A549 (cell line): ENCODE results near the gene UNCX. TPM values are rescaled to one million over a fixed set of nuclear protein-coding genes. Genes with fewer than 3 reads are reported as not detected.
"Not testable (repeated sequence)": the region's sequence is repeated elsewhere in the genome, so short reads cannot be mapped to it uniquely, and the experiment has no call there.

Experiments used
- ATAC-seq, 2 experiments: fragments of 200-7000 bp in 1 of 2; fragments of >200 bp in 1 of 2; cut with Nextera tagmentation in 1 of 2; cut with Tn5 transposase in 1 of 2; 3 replicates each; pipeline versions ENCODE4 v1.8.0 to v1.9.1; 2018 to 2020; ENCODE audit warnings: mild to moderate bottlenecking in 1 of 2, moderate library complexity in 1 of 2
- CTCF ChIA-PET: fragments of 300-600 bp; sonication (Branson Sonifier 250); formaldehyde crosslinking; extraction: SDS; loops from one replicate; lab custom pipeline; 2021; ENCODE audit warnings: antibody characterized with exemption, inconsistent platforms; lab: Yijun Ruan, JAX
- POLR2A ChIA-PET: fragments of 350-600 bp; formaldehyde crosslinking; extraction: SDS; loops from one replicate; lab custom pipeline; 2021; ENCODE audit warnings: antibody characterized with exemption, inconsistent platforms; lab: Yijun Ruan, JAX
- DNase-seq, 2 experiments: peaks; one replicate each; pipeline versions ENCODE4 v3.0.0 to v3.0.0-alpha.2; 2011 to 2016; ENCODE audit warnings: low read depth in 1 of 2, low spot score in 1 of 2
- FAIRE-seq: peaks from 2 replicates; lab custom pipeline; 2011; peaks lifted over from hg19 to GRCh38; lab: Jason Lieb, UNC
- H3K27ac ChIP-seq, 2 experiments: fragments of >200 bp; sonication (Bioruptor Twin); formaldehyde crosslinking; 3 replicates each; pipeline ENCODE4 v1.5.1; 2016 to 2017
- H3K4me1 ChIP-seq: fragments of >200 bp; sonication (Bioruptor Twin); formaldehyde crosslinking; 3 replicates; pipeline ENCODE4 v1.6.1; 2016
- H3K4me2 ChIP-seq: fragments of >200 bp; sonication (Bioruptor Twin); formaldehyde crosslinking; 3 replicates; pipeline ENCODE4 v1.6.1; 2016
- H3K4me3 ChIP-seq: fragments of >200 bp; sonication (Bioruptor Twin); formaldehyde crosslinking; 3 replicates; pipeline ENCODE4 v1.5.1; 2016
- H3K9me3 ChIP-seq: fragments of >200 bp; sonication (Bioruptor Twin); formaldehyde crosslinking; 3 replicates; pipeline ENCODE4 v1.6.1; 2016
- CBX8 ChIP-seq: fragments of 200-600 bp; sonication (generic); IDR thresholded peaks from 2 replicates; pipeline ENCODE4 v1.6.1; 2016
- CEBPB ChIP-seq, 2 experiments: fragments of >200 bp in 1 of 2; sonication (Bioruptor Twin) in 1 of 2; formaldehyde crosslinking in 1 of 2; IDR thresholded peaks; 2 replicates each; pipeline ENCODE4 v1.6.1; 2012 to 2016
- CHD2 ChIP-seq: fragments of 150-350 bp; IDR thresholded peaks from 2 replicates; pipeline ENCODE4 v1.6.1; 2014; ENCODE audit warnings: low read length; ENCODE audit not compliant: partially characterized antibody
- EHF ChIP-seq: fragments of 250-450 bp; sonication (Bioruptor Pico); IDR thresholded peaks from 2 replicates; pipeline ENCODE4 v1.5.0; 2020; ENCODE audit warnings: mild to moderate bottlenecking
- EHMT2 ChIP-seq: fragments of 200-600 bp; sonication (generic); IDR thresholded peaks from 2 replicates; pipeline ENCODE4 v1.6.1; 2016; ENCODE audit warnings: antibody characterized with exemption, low read depth, mild to moderate bottlenecking, moderate library complexity
- FOSL2 ChIP-seq, 2 experiments: fragments of 450-650 bp in 1 of 2; fragments of >200 bp in 1 of 2; sonication (Bioruptor Twin) in 1 of 2; formaldehyde crosslinking; IDR thresholded peaks; 2 replicates each; pipeline versions ENCODE4 v1.5.0 to v1.6.1; 2016 to 2020; ENCODE audit warnings: mild to moderate bottlenecking in 1 of 2, moderate library complexity in 1 of 2
- GATA3 ChIP-seq: IDR thresholded peaks from 2 replicates; pipeline ENCODE4 v1.6.1; 2012; ENCODE audit warnings: borderline replicate concordance
- HOXA7 ChIP-seq: fragments of 250-450 bp; sonication (Bioruptor Pico); IDR thresholded peaks from 2 replicates; pipeline ENCODE4 v1.5.0; 2020; ENCODE audit warnings: mild to moderate bottlenecking, moderate library complexity
- JUNB ChIP-seq: fragments of >200 bp; sonication (Bioruptor Twin); formaldehyde crosslinking; IDR thresholded peaks from 2 replicates; pipeline ENCODE4 v1.6.1; 2016
- KDM1A ChIP-seq: fragments of 200-600 bp; sonication (generic); IDR thresholded peaks from 2 replicates; pipeline ENCODE4 v1.6.1; 2016; ENCODE audit warnings: low read depth, mild to moderate bottlenecking
- KDM5A ChIP-seq: fragments of 200-600 bp; sonication (generic); IDR thresholded peaks from 2 replicates; pipeline ENCODE4 v1.6.1; 2016; ENCODE audit warnings: antibody characterized with exemption, mild to moderate bottlenecking
- MAFK ChIP-seq: fragments of 450-650 bp; IDR thresholded peaks from 2 replicates; pipeline ENCODE4 v1.6.1; 2014; ENCODE audit not compliant: partially characterized antibody
- MYC ChIP-seq: IDR thresholded peaks from 2 replicates; pipeline ENCODE4 v1.6.1; 2012; ENCODE audit warnings: mild to moderate bottlenecking, inconsistent platforms, low read length, improper control_type of control experiment, borderline replicate concordance
- NR3C1 ChIP-seq: fragments of >200 bp; sonication (Bioruptor Twin); formaldehyde crosslinking; IDR thresholded peaks from 3 replicates; pipeline ENCODE4 v1.6.1; 2017
- PHF8 ChIP-seq: fragments of 200-600 bp; sonication (generic); IDR thresholded peaks from 2 replicates; pipeline ENCODE4 v1.6.1; 2016; ENCODE audit warnings: low read depth, mild to moderate bottlenecking, antibody characterized with exemption, moderate library complexity, borderline replicate concordance
- RARB ChIP-seq: fragments of 250-450 bp; sonication (Bioruptor Pico); IDR thresholded peaks from 2 replicates; pipeline ENCODE4 v1.8.0; 2021; ENCODE audit warnings: mild to moderate bottlenecking, moderate library complexity
- RCOR1 ChIP-seq: fragments of 150-350 bp; IDR thresholded peaks from 2 replicates; pipeline ENCODE4 v1.6.1; 2014; ENCODE audit warnings: antibody characterized with exemption, low read length, low read depth
- RFX5 ChIP-seq: fragments of 450-650 bp; IDR thresholded peaks from 2 replicates; pipeline ENCODE4 v1.7.1; 2014; ENCODE audit warnings: antibody characterized with exemption, mild to moderate bottlenecking, moderate library complexity
- SMC3 ChIP-seq: fragments of >200 bp; sonication (Bioruptor Twin); formaldehyde crosslinking; IDR thresholded peaks from 3 replicates; pipeline ENCODE4 v1.6.1; 2018; ENCODE audit warnings: inconsistent platforms
- TFCP2L1 ChIP-seq: fragments of 250-450 bp; sonication (Bioruptor Pico); IDR thresholded peaks from 2 replicates; pipeline ENCODE4 v1.5.0; 2021; ENCODE audit warnings: mild to moderate bottlenecking
- ZC3H11A ChIP-seq: fragments of 450-650 bp; IDR thresholded peaks from 2 replicates; pipeline ENCODE4 v1.6.1; 2014; ENCODE audit warnings: antibody characterized with exemption, mild to moderate bottlenecking
- ZNF302 ChIP-seq: fragments of 250-450 bp; sonication (Bioruptor Pico); IDR thresholded peaks from 2 replicates; pipeline ENCODE4 v1.9.0; 2021; ENCODE audit warnings: inconsistent platforms, mild to moderate bottlenecking, moderate library complexity
- ZSCAN20 ChIP-seq: fragments of 250-450 bp; sonication (Bioruptor Pico); IDR thresholded peaks from 2 replicates; pipeline ENCODE4 v1.8.0; 2022; ENCODE audit warnings: mild to moderate bottlenecking, moderate library complexity
- WGBS: methylation state at CpG from one replicate; pipeline ENCODE4 v1.1.6; 2017; ENCODE audit errors: missing lambda C conversion rate; 5-methylcytosine and 5-hydroxymethylcytosine counted together
- polyA plus RNA-seq, 4 experiments: library from polyadenylated mRNA; depleted of rRNA in 3 of 4; stranded (reverse); fragments of >200 nt; fragmentation: RNase III in 1 of 4; extraction: RNeasy Plus Mini Kit Qiagen cat#74134 plus additional on column Dnase treatment in 1 of 4; gene quantifications; 2 replicates in 3 of 4; 3 replicates in 1 of 4; pipeline ENCODE4 v1.2.3, GENCODE V29; 2011 to 2017
- TF ChIP-seq, protein P1 (sequence below): fragments of >200 bp; sonication (Bioruptor Twin); formaldehyde crosslinking; IDR thresholded peaks from 2 replicates; pipeline ENCODE4 v1.6.1; 2016
- TF ChIP-seq, protein P2 (sequence below): IDR thresholded peaks from 2 replicates; pipeline ENCODE4 v1.6.1; 2012
- TF ChIP-seq, protein P3 (sequence below): fragments of 450-650 bp; IDR thresholded peaks from 2 replicates; pipeline ENCODE4 v1.6.1; 2014; ENCODE audit warnings: antibody characterized with exemption

UNCX gene
- polyA plus RNA-seq, 2 of the 4 experiments (the other 2 are of a cell fraction), result not detected

DNA sequence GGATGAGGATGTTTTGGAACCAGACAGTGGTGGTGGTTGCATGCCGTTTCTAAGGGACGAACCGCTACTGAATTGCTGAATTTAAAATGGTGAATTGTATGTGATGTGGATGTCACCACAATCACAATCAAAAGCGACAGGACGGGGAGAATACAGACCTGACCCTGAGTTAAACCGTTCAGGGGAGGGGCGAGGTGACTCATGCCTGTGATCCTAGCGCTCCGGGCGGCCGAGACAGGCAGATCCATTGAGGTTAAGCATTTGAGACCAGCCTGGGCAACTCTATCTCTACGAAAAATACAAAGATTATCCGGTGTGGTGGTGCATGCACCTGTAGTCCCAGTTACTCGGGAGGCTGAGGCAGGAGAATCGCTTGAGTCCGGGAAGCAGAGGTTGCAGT, 46.4 kb downstream of the UNCX start:
- no peak for DNase-seq
- Histone ChIP-seq H3K4me1 (no peaks in the 10 kb centered on the region), H3K27ac (no peak overlapping the region), H3K4me2 (no peak overlapping the region), H3K4me3 (no peak overlapping the region), H3K9me3 (no peaks in the 10 kb centered on the region; the same call in 2 of the 3 replicates)
- POLR2A ChIA-PET, result no interaction called here
- ATAC-seq, result no peak
- TF ChIP-seq JUNB (no peak), ZSCAN20 (CRISPR knock-in tag) (no peak), FOSL2 (IDR thresholded peaks at IDR 0.05) (no peak), FOSL2 (CRISPR knock-in tag; IDR thresholded peaks at IDR 0.05) (no peak), KDM5A (no peak)
- CTCF ChIA-PET, result interaction anchor here (0.6 to 1.0 kb wide), 2 partner anchors 18 to 31 kb away, joined by 3 read pairs; no protein-coding TSS in a partner anchor
- FAIRE-seq, result no peak
- WGBS, result 36% methylated on average over 16 of the region's 16 CpGs

DNA sequence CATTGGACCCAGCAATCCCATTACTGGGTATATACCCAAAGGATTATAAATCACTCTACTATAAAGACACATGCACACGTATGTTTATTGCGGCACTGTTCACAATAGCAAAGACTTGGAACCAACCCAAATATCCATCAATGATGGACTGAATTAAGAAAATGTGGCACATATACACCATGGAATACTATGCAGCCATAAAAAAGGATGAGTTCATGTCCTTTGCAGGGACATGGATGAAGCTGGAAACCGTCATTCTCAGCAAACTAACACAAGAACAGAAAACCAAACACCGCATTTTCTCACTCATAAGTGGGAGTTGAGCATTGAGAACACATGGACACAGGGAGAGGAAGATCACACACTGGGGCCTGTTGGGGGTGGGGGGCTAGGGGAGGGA, 47.2 kb downstream of the UNCX start:
- not testable (repeated sequence) for ATAC-seq, H3K9me3 ChIP-seq, FAIRE-seq

DNA sequence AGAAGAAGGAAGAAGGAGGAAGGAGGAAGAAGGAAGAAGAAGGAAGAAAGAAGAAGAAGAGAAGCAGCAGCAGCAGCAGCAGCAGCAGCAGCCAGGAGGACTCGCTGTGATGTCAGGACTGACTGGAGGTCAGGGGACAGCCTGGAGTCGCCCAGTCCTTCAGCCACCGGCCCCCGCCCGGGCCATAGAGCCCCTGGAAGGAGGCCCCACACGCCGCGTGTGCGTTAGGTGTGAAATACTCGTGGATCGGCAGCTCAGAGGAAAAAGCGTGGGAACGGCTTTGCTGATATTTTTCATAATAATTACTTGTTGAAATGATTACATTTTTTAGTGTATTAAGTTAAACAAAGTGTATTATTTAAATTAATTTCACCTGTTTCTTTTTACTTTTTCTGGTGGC, 48.4 kb downstream of the UNCX start:
- ATAC-seq, result no peak
- TF ChIP-seq ZNF302 (CRISPR knock-in tag) (no peak), PHF8 (no peak), MYC (no peak), NR3C1 (no peak), EHMT2 (no peak), MAFK (no peak)
- TF ChIP-seq, protein P1, sequence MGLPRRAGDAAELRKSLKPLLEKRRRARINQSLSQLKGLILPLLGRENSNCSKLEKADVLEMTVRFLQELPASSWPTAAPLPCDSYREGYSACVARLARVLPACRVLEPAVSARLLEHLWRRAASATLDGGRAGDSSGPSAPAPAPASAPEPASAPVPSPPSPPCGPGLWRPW, result no peak

More for the DNA sequence above, 47.2 kb downstream of the UNCX start:
- POLR2A ChIA-PET, H3K27ac ChIP-seq, H3K4me3 ChIP-seq, H3K4me2 ChIP-seq, H3K4me1 ChIP-seq, DNase-seq: not testable (repeated sequence)
- CTCF ChIA-PET, result interaction anchor here (0.6 to 1.0 kb wide), 2 partner anchors 17 to 32 kb away, joined by 3 read pairs; no protein-coding TSS in a partner anchor
- 40% methylated on average over 4 of the region's 4 CpGs for WGBS

DNA sequence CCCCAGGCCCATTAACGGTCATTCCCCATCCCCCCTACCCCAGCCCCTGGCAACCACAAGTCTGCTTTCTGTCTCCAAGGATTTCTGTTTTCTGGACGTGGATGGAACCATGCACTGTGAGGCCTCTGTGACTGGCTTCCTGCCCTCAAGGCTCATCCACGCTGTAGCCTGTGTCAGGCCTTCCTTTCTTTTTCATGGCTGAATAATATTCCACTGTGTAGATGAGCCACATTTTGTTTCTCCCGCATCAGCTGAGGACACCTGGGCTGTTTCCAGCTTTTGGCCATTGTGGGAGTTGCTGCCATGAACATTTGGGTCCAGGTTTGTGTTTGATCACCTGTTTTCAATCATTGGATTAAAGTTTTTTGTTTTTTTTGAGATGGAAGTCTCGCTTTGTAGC, 50.0 kb downstream of the UNCX start:
- Histone ChIP-seq H3K4me1 (no peaks in the 10 kb centered on the region), H3K4me2 (no peak overlapping the region), H3K4me3 (no peak overlapping the region), H3K27ac (no peak overlapping the region), H3K9me3 (no peaks in the 10 kb centered on the region; the same call in 2 of the 3 replicates)
- ChIA-PET POLR2A (no interaction called here), CTCF (interaction anchor here (0.7 kb wide), 1 partner anchor 273 kb away, joined by 3 read pairs; the partner anchor contains the start of gene TMEM184A)
- WGBS, result 31% methylated on average over 5 of the region's 5 CpGs
- FAIRE-seq (no peak), ATAC-seq (no peak), DNase-seq (no peak)
- TF ChIP-seq, protein P2, sequence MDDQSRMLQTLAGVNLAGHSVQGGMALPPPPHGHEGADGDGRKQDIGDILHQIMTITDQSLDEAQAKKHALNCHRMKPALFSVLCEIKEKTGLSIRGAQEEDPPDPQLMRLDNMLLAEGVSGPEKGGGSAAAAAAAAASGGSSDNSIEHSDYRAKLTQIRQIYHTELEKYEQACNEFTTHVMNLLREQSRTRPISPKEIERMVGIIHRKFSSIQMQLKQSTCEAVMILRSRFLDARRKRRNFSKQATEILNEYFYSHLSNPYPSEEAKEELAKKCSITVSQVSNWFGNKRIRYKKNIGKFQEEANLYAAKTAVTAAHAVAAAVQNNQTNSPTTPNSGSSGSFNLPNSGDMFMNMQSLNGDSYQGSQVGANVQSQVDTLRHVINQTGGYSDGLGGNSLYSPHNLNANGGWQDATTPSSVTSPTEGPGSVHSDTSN, result no peak
- TF ChIP-seq CHD2 (no peak), ZC3H11A (no peak), RARB (CRISPR knock-in tag) (no peak), CEBPB (IDR thresholded peaks at IDR 0.05) (no peak), SMC3 (no peak), TFCP2L1 (CRISPR knock-in tag) (no peak), PHF8 (no peak), EHF (CRISPR knock-in tag) (no peak), RCOR1 (no peak), KDM1A (no peak), GATA3 (no peak), CBX8 (no peak), HOXA7 (CRISPR knock-in tag) (no peak), RFX5 (no peak)
- TF ChIP-seq, protein P3, sequence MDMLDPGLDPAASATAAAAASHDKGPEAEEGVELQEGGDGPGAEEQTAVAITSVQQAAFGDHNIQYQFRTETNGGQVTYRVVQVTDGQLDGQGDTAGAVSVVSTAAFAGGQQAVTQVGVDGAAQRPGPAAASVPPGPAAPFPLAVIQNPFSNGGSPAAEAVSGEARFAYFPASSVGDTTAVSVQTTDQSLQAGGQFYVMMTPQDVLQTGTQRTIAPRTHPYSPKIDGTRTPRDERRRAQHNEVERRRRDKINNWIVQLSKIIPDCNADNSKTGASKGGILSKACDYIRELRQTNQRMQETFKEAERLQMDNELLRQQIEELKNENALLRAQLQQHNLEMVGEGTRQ, result no peak
- TF ChIP-seq, protein P1, result no peak

More for the DNA sequence above, 48.4 kb downstream of the UNCX start:
- DNase-seq (no peak), FAIRE-seq (no peak)
- 10% methylated on average over 13 of the region's 13 CpGs for WGBS
- ChIA-PET POLR2A (no interaction called here), CTCF (no interaction called here)
- Histone ChIP-seq H3K9me3 (no peaks in the 10 kb centered on the region; the same call in 2 of the 3 replicates), H3K4me2 (no peak overlapping the region), H3K4me3 (no peak overlapping the region), H3K4me1 (no peaks in the 10 kb centered on the region), H3K27ac (no peak overlapping the region)
